Parathyroid adenoma (tissue), 2 donors: Measurements from ENCODE around the gene KCTD16.
A peak's percentile ranks its signal among the peaks of the same experiment; 100 is the strongest.

Experiments used
- H2AFZ ChIP-seq: fragments of 300-600 bp; sonication (generic); one replicate; pipeline ENCODE4 v1.7.0; 2017; ENCODE audit warnings: antibody characterized with exemption, mild to moderate bottlenecking
- H3K27ac ChIP-seq: fragments of 300-600 bp; sonication (generic); one replicate; pipeline ENCODE4 v1.7.0; 2017
- H3K27me3 ChIP-seq: fragments of 300-600 bp; sonication (generic); one replicate; pipeline ENCODE4 v1.7.0; 2017; ENCODE audit warnings: low read length; ENCODE audit not compliant: control insufficient read depth, insufficient read depth
- H3K36me3 ChIP-seq: fragments of 300-600 bp; sonication (generic); one replicate; pipeline ENCODE4 v1.7.0; 2017; ENCODE audit warnings: low read length; ENCODE audit not compliant: control insufficient read depth, insufficient read depth
- H3K4me1 ChIP-seq: fragments of 300-600 bp; sonication (generic); one replicate; pipeline ENCODE4 v1.7.0; 2017; ENCODE audit warnings: control low read depth
- H3K4me2 ChIP-seq: fragments of 300-600 bp; sonication (generic); one replicate; pipeline ENCODE4 v1.7.0; 2017; ENCODE audit warnings: low read length
- H3K4me3 ChIP-seq: fragments of 300-600 bp; sonication (generic); one replicate; pipeline ENCODE4 v1.7.0; 2017; ENCODE audit warnings: low read depth, low read length
- H3K79me2 ChIP-seq: fragments of 300-600 bp; sonication (generic); one replicate; pipeline ENCODE4 v1.7.0; 2017; ENCODE audit warnings: control low read depth
- H3K9ac ChIP-seq: fragments of 300-600 bp; sonication (generic); one replicate; pipeline ENCODE4 v1.7.0; 2017; ENCODE audit warnings: mild to moderate bottlenecking
- H3K9me3 ChIP-seq: fragments of 300-600 bp; sonication (generic); one replicate; pipeline ENCODE4 v1.7.0; 2017; ENCODE audit warnings: low read length; ENCODE audit not compliant: control insufficient read depth
- CTCF ChIP-seq: fragments of 300-600 bp; sonication (generic); IDR thresholded peaks from one replicate; pipeline ENCODE4 v1.7.0; 2017; ENCODE audit warnings: antibody characterized with exemption, mild to moderate bottlenecking
- donor health status: primary hyperparathyroidism.

The KCTD16 gene

DNA sequence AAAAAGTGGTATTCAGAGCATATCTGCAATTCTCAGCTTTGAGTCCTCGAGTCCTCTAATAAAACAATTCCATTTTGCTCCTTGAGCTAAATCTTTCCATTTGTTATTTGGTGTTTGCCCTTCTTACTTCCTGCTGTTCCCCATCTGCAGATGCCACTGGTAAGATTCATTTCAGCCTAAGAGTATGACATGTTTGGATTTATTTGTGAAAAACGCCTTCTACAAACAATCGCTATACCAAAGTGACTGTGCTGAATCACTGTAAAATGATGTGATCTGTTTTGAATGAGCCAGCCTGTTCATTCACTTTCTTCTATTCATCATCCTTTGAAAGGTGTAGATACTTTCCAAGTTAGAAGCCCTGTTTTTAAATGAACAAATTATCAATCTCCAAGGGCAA, 27.7 kb downstream of the KCTD16 start:
- H3K27ac ChIP-seq, result no peak overlapping the region
- no peak for TF ChIP-seq CTCF
- no peaks in the 10 kb centered on the region for H3K36me3 ChIP-seq
- no peaks in the 10 kb centered on the region for H3K79me2 ChIP-seq
- no peak overlapping the region for H3K4me2 ChIP-seq
- H3K4me1 ChIP-seq, result peaks cover 11% of the 10 kb centered on the region
- no peak overlapping the region for H3K4me3 ChIP-seq
- H3K27me3 ChIP-seq, result no peaks in the 10 kb centered on the region
- H3K9ac ChIP-seq, result no peak overlapping the region
- H3K9me3 ChIP-seq, result no peaks in the 10 kb centered on the region
- H2AFZ ChIP-seq, result no peak overlapping the region

DNA sequence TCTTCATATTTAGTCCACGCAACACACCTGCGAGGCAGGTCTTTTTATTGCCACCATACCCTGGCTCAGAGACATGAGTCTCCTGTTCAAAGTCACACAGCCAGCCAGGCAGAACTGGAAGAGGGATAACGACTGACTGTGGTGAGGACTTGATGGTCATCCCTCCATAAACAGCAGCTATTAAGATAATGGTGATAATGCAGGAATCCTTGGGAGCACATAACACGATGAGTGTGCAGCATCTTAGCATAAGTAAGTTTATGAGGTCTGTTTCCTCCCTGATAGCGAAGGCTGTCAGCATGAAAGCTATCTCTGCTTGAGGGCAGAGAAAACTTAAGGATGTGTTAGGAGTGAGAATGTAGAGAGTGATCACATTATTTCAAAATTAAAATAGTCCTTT, 30.9 kb downstream of the KCTD16 start:
- no peaks in the 10 kb centered on the region for H3K9me3 ChIP-seq
- TF ChIP-seq CTCF, result no peak
- no peak overlapping the region for H3K4me3 ChIP-seq
- peak overlapping the region; percentile 49 for H3K27ac ChIP-seq
- H2AFZ ChIP-seq, result peak overlapping the region; percentile 44
- no peak overlapping the region for H3K9ac ChIP-seq
- peaks cover 11% of the 10 kb centered on the region for H3K4me1 ChIP-seq
- H3K27me3 ChIP-seq, result no peaks in the 10 kb centered on the region
- no peaks in the 10 kb centered on the region for H3K79me2 ChIP-seq
- peak overlapping the region; percentile 37 for H3K4me2 ChIP-seq
- H3K36me3 ChIP-seq, result no peaks in the 10 kb centered on the region

GRCh38 chr5:144202072-144202471, 31.4 kb downstream of the KCTD16 start:
- Histone ChIP-seq H3K4me3 (no peak overlapping the region), H3K9me3 (no peaks in the 10 kb centered on the region), H3K27ac (peak overlapping the region; percentile 49), H3K4me2 (peak overlapping the region; percentile 37), H3K27me3 (no peaks in the 10 kb centered on the region), H3K36me3 (no peaks in the 10 kb centered on the region), H2AFZ (peak overlapping the region; percentile 44), H3K4me1 (peaks cover 11% of the 10 kb centered on the region), H3K79me2 (no peaks in the 10 kb centered on the region), H3K9ac (no peak overlapping the region)
- no peak for TF ChIP-seq CTCF

GRCh38 chr5:144202726-144203125, 32.1 kb downstream of the KCTD16 start:
- Histone ChIP-seq H3K4me1 (peaks cover 11% of the 10 kb centered on the region), H3K36me3 (no peaks in the 10 kb centered on the region), H3K9ac (no peak overlapping the region), H3K27me3 (no peaks in the 10 kb centered on the region), H2AFZ (no peak overlapping the region), H3K4me2 (no peak overlapping the region), H3K4me3 (no peak overlapping the region), H3K27ac (peak overlapping the region; percentile 49), H3K79me2 (no peaks in the 10 kb centered on the region), H3K9me3 (no peaks in the 10 kb centered on the region)
- no peak for TF ChIP-seq CTCF

GRCh38 chr5:144203750-144204596, 33.3 kb downstream of the KCTD16 start:
- H3K4me2 ChIP-seq, result no peak overlapping the region
- H3K79me2 ChIP-seq, result no peaks in the 10 kb centered on the region
- no peak overlapping the region for H2AFZ ChIP-seq
- no peaks in the 10 kb centered on the region for H3K27me3 ChIP-seq
- H3K36me3 ChIP-seq, result no peaks in the 10 kb centered on the region
- no peak overlapping the region for H3K4me3 ChIP-seq
- H3K9ac ChIP-seq, result no peak overlapping the region
- no peak overlapping the region for H3K27ac ChIP-seq
- H3K4me1 ChIP-seq, result peaks cover 11% of the 10 kb centered on the region
- peak; percentile 87 for TF ChIP-seq CTCF
- no peaks in the 10 kb centered on the region for H3K9me3 ChIP-seq
